WI38 (cell line): ENCODE data around the gene CALM3.

Source experiments
- H3K4me3 ChIP-seq: 2 replicates; pipeline ENCODE4 v1.5.1; 2011; ENCODE audit warnings: low read depth, mild to moderate bottlenecking, control low read depth, low read length
- CTCF ChIP-seq: IDR thresholded peaks from 2 replicates; pipeline ENCODE4 v1.5.1; 2012; ENCODE audit warnings: low read depth, mild to moderate bottlenecking, control low read depth, low read length

The CALM3 gene

GRCh38 chr19:46610413-46610775, 9.3 kb downstream of the CALM3 start:
- no peak for TF ChIP-seq CTCF
- no peak overlapping the region for H3K4me3 ChIP-seq

- H3K4me3 ChIP-seq = no peak overlapping the region
- TF ChIP-seq CTCF = no peak
These were observed 10.0 kb downstream of the CALM3 start for GRCh38 chr19:46610851-46611770.

GRCh38 chr19:46611776-46612175, 10.6 kb downstream of the CALM3 start:
- no peak for TF ChIP-seq CTCF
- no peak overlapping the region for H3K4me3 ChIP-seq

GRCh38 chr19:46613525-46613924, 12.4 kb downstream of the CALM3 start:
- H3K4me3 ChIP-seq = no peak overlapping the region
- TF ChIP-seq CTCF = no peak

DNA sequence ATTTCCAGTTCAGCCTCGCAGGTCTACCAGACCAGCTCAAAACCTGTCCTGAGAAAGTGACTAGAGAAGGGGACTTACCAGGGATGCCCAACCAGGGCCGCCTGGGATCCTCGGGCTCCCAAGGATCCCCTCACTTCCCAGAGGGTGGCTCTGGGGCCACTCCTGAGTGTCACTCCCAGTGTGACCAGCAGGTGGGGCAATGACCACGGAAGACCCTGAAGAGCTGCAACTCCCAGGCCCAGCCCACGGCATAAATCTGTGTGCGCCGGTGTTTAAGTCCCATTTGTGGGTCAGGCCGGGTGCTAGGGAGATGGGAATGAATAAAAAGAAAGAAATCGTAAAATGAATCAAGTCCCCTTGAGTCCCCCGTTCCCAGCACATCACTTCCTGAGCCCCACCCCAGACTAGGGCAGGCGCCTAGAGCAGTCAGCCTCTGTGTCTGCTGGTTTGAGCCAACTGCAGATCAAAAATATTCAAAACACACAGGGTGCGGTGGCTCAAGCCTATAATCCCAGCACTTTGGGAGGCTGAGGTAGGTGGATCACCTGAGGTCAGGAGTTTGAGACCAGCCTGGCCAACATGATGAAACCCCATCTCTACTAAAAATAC, 13.1 kb downstream of the CALM3 start:
- TF ChIP-seq CTCF = peak; percentile 88
- H3K4me3 ChIP-seq = no peak overlapping the region

- no peak overlapping the region for H3K4me3 ChIP-seq
- no peak for TF ChIP-seq CTCF
These were observed 14.8 kb downstream of the CALM3 start for GRCh38 chr19:46615966-46616365.
